ENCODE data around the gene EVC2.

GRCh38 chr4:5611750-5612149 is 96.6 kb downstream of the EVC2 start:
- TF ChIP-seq ESRRA (IDR thresholded peaks at IDR 0.05; ENCODE audit: low read length): no peak
- TF ChIP-seq GABPA (IDR thresholded peaks at IDR 0.05; ENCODE audit: low read depth): no peak
- no peak for TF ChIP-seq SIN3A (IDR thresholded peaks at IDR 0.05; ENCODE audit: low read depth, low read length)
- TF ChIP-seq NFXL1 (IDR thresholded peaks at IDR 0.05; ENCODE audit: borderline replicate concordance): no peak
- no peak for TF ChIP-seq MYC (IDR thresholded peaks at IDR 0.05; ENCODE audit: insufficient read depth, insufficient read length, insufficient replicate concordance, low read length, severe bottlenecking)
- no peak for TF ChIP-seq HDGF (IDR thresholded peaks at IDR 0.05)
- TF ChIP-seq NBN (IDR thresholded peaks at IDR 0.05): no peak
- TF ChIP-seq BCL3 (IDR thresholded peaks at IDR 0.05; ENCODE audit: borderline replicate concordance, insufficient read depth, low read depth, low read length, poor library complexity, severe bottlenecking): no peak
- TF ChIP-seq EZH2 (IDR thresholded peaks at IDR 0.05; ENCODE audit: borderline replicate concordance, control insufficient read depth, low read depth, low read length): no peak
- TF ChIP-seq BHLHE40 (IDR thresholded peaks at IDR 0.05; ENCODE audit: borderline replicate concordance in 1 of 2, low read depth in 2 of 2, low read length in 1 of 2): no peak
- TF ChIP-seq ATF7 (IDR thresholded peaks at IDR 0.05; ENCODE audit: low read depth): no peak
- no peak for TF ChIP-seq ZNF217 (IDR thresholded peaks at IDR 0.05)

All from GM12878 (cell line).